B cell (primary cell): ENCODE results near the gene SIRPB2. TPM values are rescaled to one million over a fixed set of nuclear protein-coding genes. Genes with fewer than 3 reads are reported as not detected.

Experiments
- ATAC-seq: fragments of 200-7000 bp; cut with Tn5 transposase; one replicate; pipeline ENCODE4 v1.10.0; 2021; ENCODE audit warnings: low read depth, mild to moderate bottlenecking, moderate number of reproducible peaks, moderate library complexity
- CTCF ChIA-PET: fragments of 350-600 bp; sonication (Branson Sonifier 250); formaldehyde crosslinking; loops from one replicate; lab custom pipeline; 2021; ENCODE audit warnings: antibody characterized with exemption, inconsistent platforms; lab: Charles Lee
- POLR2A ChIA-PET: fragments of 350-600 bp; sonication (Branson Sonifier 250); formaldehyde crosslinking; loops from one replicate; lab custom pipeline; 2021; ENCODE audit warnings: antibody characterized with exemption; lab: Charles Lee
- DNase-seq: peaks from one replicate; pipeline ENCODE4 v3.0.0; 2013
- H2AFZ ChIP-seq: 2 replicates; pipeline ENCODE4 v1.6.1; 2012; ENCODE audit warnings: mild to moderate bottlenecking, low read depth, low read length; ENCODE audit not compliant: insufficient read depth, poor library complexity, severe bottlenecking
- H3K27ac ChIP-seq, 2 donors: 1 replicate in 1 of 2; 2 replicates in 1 of 2; pipeline ENCODE4 v1.5.1; 2012 to 2013; ENCODE audit warnings: low read length in 2 of 2, mild to moderate bottlenecking in 2 of 2, moderate library complexity in 1 of 2
- H3K27me3 ChIP-seq, 4 experiments: fragments of 200-600 bp in 1 of 4; sonication (generic) in 1 of 4; replicated peaks in 1 of 4; 1 replicate in 2 of 4; 2 replicates in 2 of 4; pipeline versions ENCODE4 v1.6.1 to v1.7.0; 2013 to 2016; ENCODE audit warnings: low read length in 3 of 4, mild to moderate bottlenecking in 2 of 4, mixed read lengths in 1 of 4, moderate library complexity in 1 of 4; ENCODE audit not compliant: insufficient read depth in 4 of 4, control insufficient read depth in 3 of 4; ENCODE audit errors: control extremely low read depth in 1 of 4
- H3K36me3 ChIP-seq, 2 experiments: replicated peaks in 1 of 2; 1 replicate in 1 of 2; 2 replicates in 1 of 2; pipeline versions ENCODE4 v1.6.1 to v1.7.1; 2013; ENCODE audit warnings: low read length in 1 of 2; ENCODE audit not compliant: insufficient read depth in 2 of 2, control insufficient read depth in 1 of 2; ENCODE audit errors: control extremely low read depth in 1 of 2, extremely low read depth in 1 of 2
- H3K4me1 ChIP-seq, 2 donors: fragments of 200-600 bp in 1 of 2; sonication (generic) in 1 of 2; 1 replicate in 1 of 2; 2 replicates in 1 of 2; pipeline versions ENCODE4 v1.5.1 to v1.6.1; 2013 to 2017; ENCODE audit warnings: low read length in 2 of 2; ENCODE audit not compliant: control insufficient read depth in 2 of 2, insufficient read depth in 2 of 2
- H3K4me2 ChIP-seq: replicated peaks from 2 replicates; pipeline ENCODE3; 2012; ENCODE audit warnings: mild to moderate bottlenecking, low read depth, low read length; ENCODE audit not compliant: poor library complexity, severe bottlenecking
- H3K4me3 ChIP-seq, 5 experiments: fragments of 200-600 bp in 1 of 5; sonication (generic) in 1 of 5; 1 replicate in 3 of 5; 2 replicates in 2 of 5; pipeline versions ENCODE4 v1.5.1 to v1.7.0; 2011 to 2016; ENCODE audit warnings: low read length in 4 of 5, mild to moderate bottlenecking in 4 of 5, low read depth in 2 of 5, control low read depth in 1 of 5, moderate library complexity in 1 of 5; ENCODE audit not compliant: insufficient read depth in 1 of 5; ENCODE audit errors: control extremely low read depth in 1 of 5, extremely low read depth in 1 of 5
- H3K79me2 ChIP-seq: fragments of 200-600 bp; sonication (generic); one replicate; pipeline ENCODE4 v1.6.0; 2016; ENCODE audit warnings: low read length; ENCODE audit not compliant: control insufficient read depth, insufficient read depth
- H3K9ac ChIP-seq: fragments of 200-600 bp; sonication (generic); 2 replicates; pipeline ENCODE4 v1.6.1; 2017; ENCODE audit warnings: mild to moderate bottlenecking, low read length, moderate library complexity
- H3K9me3 ChIP-seq, 3 donors: one replicate each; pipeline versions ENCODE4 v1.6.1 to v1.7.1; 2013; ENCODE audit warnings: low read length in 2 of 3; ENCODE audit not compliant: control insufficient read depth in 2 of 3, insufficient read depth in 1 of 3; ENCODE audit errors: control extremely low read depth in 1 of 3
- H4K20me1 ChIP-seq: 2 replicates; pipeline ENCODE4 v1.6.0; 2012; ENCODE audit warnings: mild to moderate bottlenecking, low read length; ENCODE audit not compliant: insufficient read depth, control insufficient read depth, poor library complexity, severe bottlenecking
- H3K27ac Mint-ChIP-seq: one replicate; pipeline ENCODE4 v1.8.0; 2021; ENCODE audit warnings: mixed read lengths
- H3K27me3 Mint-ChIP-seq: one replicate; pipeline ENCODE4 v1.8.0; 2021; ENCODE audit warnings: mixed read lengths
- H3K4me1 Mint-ChIP-seq: one replicate; pipeline ENCODE4 v1.8.0; 2021; ENCODE audit warnings: mixed read lengths
- H3K4me3 Mint-ChIP-seq: one replicate; pipeline ENCODE4 v1.8.0; 2021; ENCODE audit warnings: mixed read lengths
- H3K9me3 Mint-ChIP-seq: one replicate; pipeline ENCODE4 v1.8.0; 2022; ENCODE audit warnings: mixed read lengths; ENCODE audit not compliant: insufficient read depth
- CTCF ChIP-seq: fragments of 200-600 bp; IDR thresholded peaks from one replicate; pipeline ENCODE4 v1.8.0; 2022; ENCODE audit warnings: antibody characterized with exemption, mild to moderate bottlenecking
- EZH2 ChIP-seq: IDR thresholded peaks from 2 replicates; pipeline ENCODE4 v1.6.1; 2012; ENCODE audit warnings: borderline replicate concordance, low read depth, mild to moderate bottlenecking, moderate library complexity, low read length; ENCODE audit not compliant: insufficient read depth, poor library complexity, severe bottlenecking
- WGBS: methylation state at CpG from one replicate; pipeline ENCODE4 v1.1.5; 2013; ENCODE audit warnings: missing lambda C conversion rate; ENCODE audit not compliant: insufficient coverage; 5-methylcytosine and 5-hydroxymethylcytosine counted together
- intact Hi-C: fragments of 100-400 bp; cut with micrococcal nuclease; formaldehyde crosslinking; loops from one replicate; pipeline ENCODE4 v1.10.0; 2022
- polyA plus RNA-seq: library from polyadenylated mRNA; depleted of rRNA; stranded (reverse); fragments of >200 nt; gene quantifications from 2 replicates; pipeline ENCODE4 v1.2.3, GENCODE V29; 2012
- total RNA-seq, 2 donors: library from RNA; stranded (reverse); fragments of 120-200 nt in 1 of 2; gene quantifications; 1 replicate in 1 of 2; 2 replicates in 1 of 2; pipeline versions ENCODE4 v1.2.3 to v1.2.4, GENCODE V29; 2013 to 2022

SIRPB2 gene
- total and polyA plus RNA-seq, 2 donors (not counting 1 experiment from before 2014, with no cell fraction given) = 0.51 TPM; not detected in 1

- Histone ChIP-seq H3K27me3 (peaks cover 0 to 23% (median 10%) of the 10 kb centered on the region in 4 experiments), H2AFZ (no peak overlapping the region), H3K36me3 (no peaks in the 10 kb centered on the region), H3K27ac (no peak overlapping the region), H3K4me3 (no peak overlapping the region), H3K9ac (no peak overlapping the region), H3K9me3 (peaks cover 0 to 4% (median 3%) of the 10 kb centered on the region in 3 donors), H3K79me2 (no peaks in the 10 kb centered on the region), H3K4me1 (peaks cover 0 to 3% of the 10 kb centered on the region in 2 donors), H3K4me2 (no peak overlapping the region), H4K20me1 (no peaks in the 10 kb centered on the region)
- no peaks in the 10 kb centered on the region for H3K9me3 Mint-ChIP-seq
- WGBS = 51% methylated on average over 3 of the region's 3 CpGs
- CTCF ChIA-PET = interaction anchor here (1.0 kb wide), 1 partner anchor 31 kb away, joined by 4 read pairs; no protein-coding TSS in a partner anchor
- TF ChIP-seq EZH2 (no peak), CTCF (no peak)
- peaks cover 2% of the 10 kb centered on the region for H3K4me1 Mint-ChIP-seq
- DNase-seq (no peak), ATAC-seq (no peak)
- intact Hi-C loops = no loop called here
- peaks cover 48% of the 10 kb centered on the region for H3K27me3 Mint-ChIP-seq
- POLR2A ChIA-PET = no interaction called here
- H3K4me3 Mint-ChIP-seq = no peak overlapping the region
- no peak overlapping the region for H3K27ac Mint-ChIP-seq
Observed at GRCh38 chr20:1500496-1500895, 9.3 kb upstream of the SIRPB2 start.

GRCh38 chr20:1499528-1500420 lies 8.6 kb upstream of the SIRPB2 start:
- H4K20me1 ChIP-seq = no peaks in the 10 kb centered on the region
- no peaks in the 10 kb centered on the region for H3K79me2 ChIP-seq
- DNase-seq (no peak), ATAC-seq (no peak)
- peaks cover 0 to 20% (median 10%) of the 10 kb centered on the region in 4 experiments for H3K27me3 ChIP-seq
- Mint-ChIP-seq H3K27me3 (peaks cover 45% of the 10 kb centered on the region), H3K9me3 (no peaks in the 10 kb centered on the region), H3K4me1 (peaks cover 7% of the 10 kb centered on the region), H3K27ac (no peak overlapping the region), H3K4me3 (no peak overlapping the region)
- no peak overlapping the region for H2AFZ ChIP-seq
- intact Hi-C loops = no loop called here
- H3K4me3 ChIP-seq = no peak overlapping the region
- no peak overlapping the region for H3K9ac ChIP-seq
- peaks cover 2 to 6% of the 10 kb centered on the region in 2 donors for H3K4me1 ChIP-seq
- no peak overlapping the region for H3K4me2 ChIP-seq
- no peak overlapping the region for H3K27ac ChIP-seq
- TF ChIP-seq EZH2 (no peak), CTCF (no peak)
- POLR2A ChIA-PET = no interaction called here
- WGBS = 100% methylated on average over 5 of the region's 8 CpGs
- CTCF ChIA-PET = interaction anchor here (0.9 to 1.0 kb wide), 2 partner anchors 13 to 31 kb away, joined by 3 to 4 read pairs; no protein-coding TSS in a partner anchor
- H3K36me3 ChIP-seq = no peaks in the 10 kb centered on the region
- peaks cover 0 to 4% (median 3%) of the 10 kb centered on the region in 3 donors for H3K9me3 ChIP-seq
